ENCODE measurements around the gene CSRNP3.

DNA sequence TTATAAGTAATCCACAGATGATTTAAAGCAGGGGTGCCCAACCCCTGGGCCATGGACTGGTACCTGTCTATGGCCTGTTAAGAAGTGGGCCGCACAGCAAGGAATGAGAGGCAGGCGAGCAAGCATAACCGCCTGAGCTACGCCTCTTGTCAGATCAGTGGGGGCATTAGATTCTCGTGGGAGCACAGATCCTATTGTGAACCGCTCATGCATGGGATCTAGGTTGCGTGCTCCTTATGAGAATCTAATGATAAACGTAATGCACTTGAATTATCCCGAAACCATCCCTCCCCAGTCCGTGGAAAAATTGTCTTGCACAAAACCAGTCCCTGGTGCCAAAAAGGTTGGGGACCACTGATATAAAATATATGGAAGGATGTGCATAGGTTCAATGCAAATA, 153.7 kb downstream of the CSRNP3 start:
- TF ChIP-seq, protein P1, sequence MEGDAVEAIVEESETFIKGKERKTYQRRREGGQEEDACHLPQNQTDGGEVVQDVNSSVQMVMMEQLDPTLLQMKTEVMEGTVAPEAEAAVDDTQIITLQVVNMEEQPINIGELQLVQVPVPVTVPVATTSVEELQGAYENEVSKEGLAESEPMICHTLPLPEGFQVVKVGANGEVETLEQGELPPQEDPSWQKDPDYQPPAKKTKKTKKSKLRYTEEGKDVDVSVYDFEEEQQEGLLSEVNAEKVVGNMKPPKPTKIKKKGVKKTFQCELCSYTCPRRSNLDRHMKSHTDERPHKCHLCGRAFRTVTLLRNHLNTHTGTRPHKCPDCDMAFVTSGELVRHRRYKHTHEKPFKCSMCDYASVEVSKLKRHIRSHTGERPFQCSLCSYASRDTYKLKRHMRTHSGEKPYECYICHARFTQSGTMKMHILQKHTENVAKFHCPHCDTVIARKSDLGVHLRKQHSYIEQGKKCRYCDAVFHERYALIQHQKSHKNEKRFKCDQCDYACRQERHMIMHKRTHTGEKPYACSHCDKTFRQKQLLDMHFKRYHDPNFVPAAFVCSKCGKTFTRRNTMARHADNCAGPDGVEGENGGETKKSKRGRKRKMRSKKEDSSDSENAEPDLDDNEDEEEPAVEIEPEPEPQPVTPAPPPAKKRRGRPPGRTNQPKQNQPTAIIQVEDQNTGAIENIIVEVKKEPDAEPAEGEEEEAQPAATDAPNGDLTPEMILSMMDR (IDR thresholded peaks at IDR 0.05 in 8 of 11, conservative IDR thresholded peaks at IDR 0.05 in 3 of 11): no peak
- no peak for TF ChIP-seq POLR2A (IDR thresholded peaks at IDR 0.05)

All from spleen (tissue), 7 donors.